Coronary artery (tissue), 2 donors: ENCODE measurements around the gene PCDHGC4.

Experiments used
- DNase-seq: peaks from one replicate; pipeline ENCODE4 v3.0.0-alpha.2; 2017; ENCODE audit warnings: low spot score
- H3K27ac ChIP-seq, 2 donors: fragments of 200-600 bp; sonication (generic); one replicate each; pipeline ENCODE4 v1.5.1; 2016 to 2019
- H3K4me3 ChIP-seq: fragments of 200-600 bp; sonication (generic); 2 replicates; pipeline ENCODE4 v1.5.1; 2016; ENCODE audit warnings: mild to moderate bottlenecking, moderate library complexity
- TF ChIP-seq, protein P1 (sequence below): fragments of 200-600 bp; sonication (generic); IDR thresholded peaks from one replicate; pipeline ENCODE4 v1.5.1; 2019; ENCODE audit warnings: antibody characterized with exemption

The PCDHGC4 gene

GRCh38 chr5:141515946-141516671 lies 31.3 kb downstream of the PCDHGC4 start:
- Histone ChIP-seq H3K4me3 (no peak overlapping the region), H3K27ac (peak overlapping the region; percentile 76 to 94)
- DNase-seq = peak; percentile 67
- TF ChIP-seq, protein P1, sequence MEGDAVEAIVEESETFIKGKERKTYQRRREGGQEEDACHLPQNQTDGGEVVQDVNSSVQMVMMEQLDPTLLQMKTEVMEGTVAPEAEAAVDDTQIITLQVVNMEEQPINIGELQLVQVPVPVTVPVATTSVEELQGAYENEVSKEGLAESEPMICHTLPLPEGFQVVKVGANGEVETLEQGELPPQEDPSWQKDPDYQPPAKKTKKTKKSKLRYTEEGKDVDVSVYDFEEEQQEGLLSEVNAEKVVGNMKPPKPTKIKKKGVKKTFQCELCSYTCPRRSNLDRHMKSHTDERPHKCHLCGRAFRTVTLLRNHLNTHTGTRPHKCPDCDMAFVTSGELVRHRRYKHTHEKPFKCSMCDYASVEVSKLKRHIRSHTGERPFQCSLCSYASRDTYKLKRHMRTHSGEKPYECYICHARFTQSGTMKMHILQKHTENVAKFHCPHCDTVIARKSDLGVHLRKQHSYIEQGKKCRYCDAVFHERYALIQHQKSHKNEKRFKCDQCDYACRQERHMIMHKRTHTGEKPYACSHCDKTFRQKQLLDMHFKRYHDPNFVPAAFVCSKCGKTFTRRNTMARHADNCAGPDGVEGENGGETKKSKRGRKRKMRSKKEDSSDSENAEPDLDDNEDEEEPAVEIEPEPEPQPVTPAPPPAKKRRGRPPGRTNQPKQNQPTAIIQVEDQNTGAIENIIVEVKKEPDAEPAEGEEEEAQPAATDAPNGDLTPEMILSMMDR = no peak

DNA sequence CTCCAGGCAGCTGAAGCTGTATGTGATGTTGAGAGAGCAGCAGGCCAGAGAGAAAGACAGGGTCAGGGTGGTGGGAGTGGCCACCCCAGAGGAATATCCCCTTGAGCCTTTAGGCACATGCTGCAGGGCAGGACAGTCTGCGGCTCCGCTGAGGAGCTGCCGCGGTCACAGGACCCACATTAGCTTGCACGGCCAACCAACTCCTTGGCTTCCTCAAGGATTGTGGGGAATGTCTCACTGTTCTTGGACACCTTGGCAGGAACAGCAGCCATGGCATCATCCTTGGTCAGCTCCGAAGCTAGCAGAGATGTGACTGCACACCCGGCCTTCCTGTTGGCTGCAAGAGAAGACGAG lies 31.8 kb downstream of the PCDHGC4 start:
- Histone ChIP-seq H3K27ac (peak overlapping the region; percentile 76 to 94), H3K4me3 (no peak overlapping the region)
- TF ChIP-seq, protein P1 = no peak
- DNase-seq = no peak

DNA sequence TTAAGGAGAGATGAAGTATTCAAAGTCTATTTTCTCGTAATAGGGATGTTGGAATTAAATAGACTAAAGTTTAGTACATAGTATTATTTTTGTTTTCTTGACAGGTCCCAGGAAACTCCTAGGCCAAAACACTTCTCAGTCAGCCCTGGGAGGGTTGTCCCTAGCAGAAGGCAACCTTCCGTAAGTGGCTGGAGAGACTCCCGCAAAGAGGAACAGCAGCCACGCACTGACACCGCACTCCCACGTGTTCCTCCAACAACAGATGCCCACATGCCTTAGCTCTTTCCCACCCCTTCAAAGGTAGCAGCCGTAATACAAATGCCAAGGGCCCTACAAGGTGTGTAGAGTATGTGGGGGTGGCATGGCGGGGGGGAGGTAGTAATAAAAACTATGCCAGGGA lies 32.5 kb downstream of the PCDHGC4 start:
- peak overlapping the region in 1 of 2 donors; percentile 28 for H3K27ac ChIP-seq
- H3K4me3 ChIP-seq = no peak overlapping the region
- TF ChIP-seq, protein P1 = no peak
- no peak for DNase-seq

DNA sequence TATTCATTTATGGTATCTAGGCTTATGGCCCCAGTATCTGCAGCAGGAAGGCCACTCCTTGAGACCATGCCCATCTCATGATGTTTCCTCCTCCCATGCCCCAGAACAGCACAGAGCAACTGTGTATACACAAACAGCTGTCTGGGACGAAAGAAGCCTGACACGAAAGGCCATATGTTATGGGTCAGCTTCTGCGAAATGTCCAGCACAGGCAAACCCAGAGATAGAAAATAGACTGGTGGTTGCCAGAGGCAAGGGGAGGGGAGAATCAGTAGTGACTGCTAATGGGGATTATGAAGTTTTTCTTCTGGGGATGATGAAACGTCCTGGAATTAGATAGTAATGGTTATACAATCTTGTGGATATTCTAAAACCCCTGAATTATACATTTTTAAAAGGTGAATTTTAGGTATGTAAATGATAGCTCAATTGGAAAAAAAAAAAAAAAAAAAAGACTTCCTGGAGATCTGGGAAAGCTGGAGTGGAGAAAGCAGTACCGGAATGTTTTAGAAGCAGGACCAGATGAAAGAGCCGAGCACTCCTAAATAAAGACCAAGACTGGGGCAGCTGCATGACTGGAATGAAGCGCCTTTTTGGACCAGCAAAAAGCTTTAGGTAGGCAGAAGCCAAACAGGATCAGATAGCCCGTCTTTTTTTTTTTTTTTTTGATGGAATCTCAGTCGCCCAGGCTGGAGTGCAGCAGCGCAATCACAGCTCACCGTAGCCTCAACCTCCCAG lies 33.2 kb downstream of the PCDHGC4 start:
- TF ChIP-seq, protein P1 = no peak
- peak overlapping the region in 1 of 2 donors; percentile 28 for H3K27ac ChIP-seq
- DNase-seq = no peak

GRCh38 chr5:141518618-141519015 lies 33.8 kb downstream of the PCDHGC4 start:
- H3K27ac ChIP-seq = no peak overlapping the region
- DNase-seq = no peak
- TF ChIP-seq, protein P1 = no peak
- H3K4me3 ChIP-seq = no peak overlapping the region

More for the DNA sequence above, 33.2 kb downstream of the PCDHGC4 start:
- H3K4me3 ChIP-seq = no peak overlapping the region

DNA sequence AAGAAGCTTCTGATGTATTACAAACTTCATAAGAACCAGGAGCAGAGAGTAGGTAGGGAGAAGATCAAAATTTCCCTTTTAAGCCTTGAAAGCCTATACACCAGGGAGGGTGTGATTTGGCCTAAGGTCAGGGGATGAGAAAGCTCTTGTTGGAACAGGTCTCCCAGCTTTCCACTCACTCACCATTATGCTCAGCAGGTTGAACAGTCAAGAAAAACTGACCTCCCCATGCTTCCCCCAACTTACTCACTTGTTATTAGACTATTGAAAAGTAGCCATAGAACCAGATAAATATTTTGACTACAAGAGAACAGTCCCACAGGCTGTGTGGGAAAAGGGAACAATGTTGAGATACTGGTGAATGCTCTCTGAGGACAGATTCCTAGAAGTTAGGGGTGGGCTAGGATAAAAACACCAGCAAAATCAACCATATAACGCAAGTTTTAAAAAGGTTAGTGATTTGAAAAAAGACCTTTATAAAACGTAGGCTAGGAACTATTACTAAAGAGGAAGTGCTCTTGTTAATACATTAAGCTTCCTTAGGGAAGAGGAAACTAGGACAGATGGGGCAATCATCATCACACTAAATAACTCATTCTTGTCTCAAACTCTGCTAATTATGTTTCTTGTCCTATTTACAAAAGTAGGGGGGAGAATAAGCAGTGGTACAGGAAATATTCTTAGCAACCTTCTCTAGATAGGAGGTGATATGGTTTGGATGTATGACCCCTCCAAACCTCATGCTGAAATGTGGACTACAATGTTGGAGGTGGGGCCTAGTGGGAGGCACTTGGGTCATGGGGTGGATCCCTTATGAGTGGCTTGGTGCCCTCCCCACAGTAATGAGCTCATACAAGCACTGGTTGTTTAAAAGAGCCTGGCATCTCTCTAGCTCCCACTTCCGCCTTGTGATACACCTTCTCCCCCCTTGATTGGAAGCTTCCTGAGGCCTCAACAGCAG lies 35.1 kb downstream of the PCDHGC4 start:
- Histone ChIP-seq H3K27ac (peak overlapping the region in 1 of 2 donors; percentile 67), H3K4me3 (no peak overlapping the region)
- DNase-seq = no peak
- TF ChIP-seq, protein P1 = no peak
